ENCODE measurements around the gene SV2C. TPM values are rescaled to one million over a fixed set of nuclear protein-coding genes. Genes with fewer than 3 reads are reported as not detected.
"Not testable (repeated sequence)": the region's sequence is repeated elsewhere in the genome, so short reads cannot be mapped to it uniquely, and the experiment has no call there.

The SV2C gene
- total RNA-seq, 1 donor from 2014 or later: 3.4 TPM

DNA sequence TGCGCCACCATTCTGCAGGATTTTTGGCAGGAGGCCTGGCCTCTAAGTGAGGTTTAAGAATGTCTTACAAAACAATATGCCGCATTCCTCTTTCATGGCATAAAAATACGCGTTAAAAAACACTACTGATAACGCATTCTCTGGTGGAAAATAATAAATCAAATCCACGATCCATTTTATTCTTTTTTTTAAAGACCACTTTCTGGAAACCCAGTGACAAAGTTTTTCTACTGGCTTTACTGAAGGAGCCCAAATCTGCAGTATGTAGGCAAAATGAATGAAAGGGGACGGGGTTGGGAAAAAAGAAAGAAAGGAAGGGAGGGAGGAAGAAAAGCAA, 2.0 kb downstream of the SV2C start:
- no peak for DNase-seq (ENCODE audit: extremely low spot score in 2 of 2)
- TF ChIP-seq POLR2AphosphoS5 (IDR thresholded peaks at IDR 0.05; ENCODE audit: insufficient read depth in 1 of 2, low read depth in 1 of 2) (no peak), POLR2A (IDR thresholded peaks at IDR 0.05) (no peak)
- TF ChIP-seq, protein P1, sequence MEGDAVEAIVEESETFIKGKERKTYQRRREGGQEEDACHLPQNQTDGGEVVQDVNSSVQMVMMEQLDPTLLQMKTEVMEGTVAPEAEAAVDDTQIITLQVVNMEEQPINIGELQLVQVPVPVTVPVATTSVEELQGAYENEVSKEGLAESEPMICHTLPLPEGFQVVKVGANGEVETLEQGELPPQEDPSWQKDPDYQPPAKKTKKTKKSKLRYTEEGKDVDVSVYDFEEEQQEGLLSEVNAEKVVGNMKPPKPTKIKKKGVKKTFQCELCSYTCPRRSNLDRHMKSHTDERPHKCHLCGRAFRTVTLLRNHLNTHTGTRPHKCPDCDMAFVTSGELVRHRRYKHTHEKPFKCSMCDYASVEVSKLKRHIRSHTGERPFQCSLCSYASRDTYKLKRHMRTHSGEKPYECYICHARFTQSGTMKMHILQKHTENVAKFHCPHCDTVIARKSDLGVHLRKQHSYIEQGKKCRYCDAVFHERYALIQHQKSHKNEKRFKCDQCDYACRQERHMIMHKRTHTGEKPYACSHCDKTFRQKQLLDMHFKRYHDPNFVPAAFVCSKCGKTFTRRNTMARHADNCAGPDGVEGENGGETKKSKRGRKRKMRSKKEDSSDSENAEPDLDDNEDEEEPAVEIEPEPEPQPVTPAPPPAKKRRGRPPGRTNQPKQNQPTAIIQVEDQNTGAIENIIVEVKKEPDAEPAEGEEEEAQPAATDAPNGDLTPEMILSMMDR (IDR thresholded peaks at IDR 0.05): no peak
- no peaks in the 10 kb centered on the region for H3K9me3 ChIP-seq
- H3K27me3 ChIP-seq: no peaks in the 10 kb centered on the region
- no peaks in the 10 kb centered on the region for H3K36me3 ChIP-seq
- H3K27ac ChIP-seq: no peak overlapping the region
- H3K4me1 ChIP-seq: peaks cover 23% of the 10 kb centered on the region
- intact Hi-C loops (cut with DNase I): no loop called here
- no peak overlapping the region for H3K4me3 ChIP-seq

DNA sequence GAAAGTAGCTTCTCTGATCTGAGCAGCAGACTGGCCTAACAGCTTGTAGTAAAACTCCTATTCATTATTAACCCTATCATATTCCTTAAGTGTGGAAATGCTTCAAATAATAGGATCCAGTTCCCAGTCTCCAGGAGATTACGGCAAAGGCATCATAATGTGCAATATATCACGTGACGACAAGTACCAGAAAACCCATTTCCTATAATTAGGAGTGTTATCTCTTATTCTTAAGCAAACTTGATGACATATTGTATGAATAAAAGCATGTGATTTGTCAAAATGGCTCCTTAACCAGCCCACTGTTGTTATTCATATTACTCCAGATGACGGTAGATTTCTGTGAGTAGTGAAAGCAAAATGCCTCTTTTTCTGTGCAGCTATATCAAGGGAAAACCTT, 2.9 kb downstream of the SV2C start:
- H3K27me3 ChIP-seq: no peaks in the 10 kb centered on the region
- no peak for DNase-seq (ENCODE audit: extremely low spot score in 2 of 2)
- intact Hi-C loops (cut with DNase I): no loop called here

DNA sequence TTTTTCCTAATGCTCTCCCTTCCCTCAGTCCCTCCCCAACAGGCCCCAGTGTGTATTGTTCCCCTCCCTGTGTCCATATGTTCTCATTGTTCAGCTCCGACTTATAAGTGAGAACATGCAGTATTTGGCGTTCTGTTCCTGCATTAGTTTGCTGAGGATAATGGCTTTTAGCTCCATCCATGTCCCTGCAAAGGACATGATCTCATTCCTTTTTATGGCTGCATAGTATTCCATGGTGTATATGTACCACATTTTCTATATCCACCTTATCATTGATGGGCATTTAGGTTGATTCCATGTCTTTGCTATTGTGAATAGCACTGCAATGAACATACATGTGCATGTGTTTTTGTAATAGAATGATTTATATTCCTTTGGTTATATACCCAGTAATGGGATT, 6.0 kb downstream of the SV2C start:
- H3K4me3 ChIP-seq; H3K36me3 ChIP-seq; DNase-seq (ENCODE audit: extremely low spot score in 2 of 2); H3K27me3 ChIP-seq; H3K4me1 ChIP-seq; H3K27ac ChIP-seq; intact Hi-C loops (cut with DNase I); H3K9me3 ChIP-seq: not testable (repeated sequence)

More for the DNA sequence above, 2.9 kb downstream of the SV2C start:
- Histone ChIP-seq H3K4me3 (no peak overlapping the region), H3K9me3 (no peaks in the 10 kb centered on the region), H3K4me1 (peaks cover 23% of the 10 kb centered on the region), H3K36me3 (no peaks in the 10 kb centered on the region), H3K27ac (no peak overlapping the region)
- no peak for TF ChIP-seq POLR2AphosphoS5 (IDR thresholded peaks at IDR 0.05; ENCODE audit: insufficient read depth in 1 of 2, low read depth in 1 of 2)
- TF ChIP-seq, protein P1 (IDR thresholded peaks at IDR 0.05): no peak
- no peak for TF ChIP-seq POLR2A (IDR thresholded peaks at IDR 0.05)

DNA sequence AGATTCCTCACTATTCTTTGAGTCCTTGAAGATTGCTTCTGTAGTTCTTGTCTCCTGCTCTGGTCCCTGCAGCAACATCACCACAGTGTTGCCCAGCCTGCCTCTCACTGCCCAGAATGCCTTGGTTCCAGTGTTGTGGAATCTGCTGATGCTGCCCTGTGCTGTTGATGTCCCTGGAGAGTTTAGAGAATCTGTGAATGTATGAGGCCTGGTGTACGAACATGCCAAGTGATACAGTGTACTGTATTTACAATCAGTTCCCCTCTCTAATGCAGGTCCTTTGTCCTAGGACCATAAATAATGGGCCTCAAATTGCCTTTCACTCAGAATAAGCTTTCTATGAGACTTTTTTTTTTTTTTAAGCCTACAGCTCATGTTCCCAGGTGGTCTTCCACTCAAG, 8.2 kb downstream of the SV2C start:
- H3K27me3 ChIP-seq: no peaks in the 10 kb centered on the region
- H3K4me1 ChIP-seq: no peaks in the 10 kb centered on the region
- DNase-seq (ENCODE audit: extremely low spot score in 2 of 2): no peak
- intact Hi-C loops (cut with DNase I): no loop called here
- H3K4me3 ChIP-seq: no peak overlapping the region
- no peaks in the 10 kb centered on the region for H3K36me3 ChIP-seq
- no peaks in the 10 kb centered on the region for H3K9me3 ChIP-seq
- H3K27ac ChIP-seq: no peak overlapping the region
- TF ChIP-seq, protein P1 (IDR thresholded peaks at IDR 0.05): no peak
- TF ChIP-seq POLR2A (IDR thresholded peaks at IDR 0.05): no peak
- no peak for TF ChIP-seq POLR2AphosphoS5 (IDR thresholded peaks at IDR 0.05; ENCODE audit: insufficient read depth in 1 of 2, low read depth in 1 of 2)

DNA sequence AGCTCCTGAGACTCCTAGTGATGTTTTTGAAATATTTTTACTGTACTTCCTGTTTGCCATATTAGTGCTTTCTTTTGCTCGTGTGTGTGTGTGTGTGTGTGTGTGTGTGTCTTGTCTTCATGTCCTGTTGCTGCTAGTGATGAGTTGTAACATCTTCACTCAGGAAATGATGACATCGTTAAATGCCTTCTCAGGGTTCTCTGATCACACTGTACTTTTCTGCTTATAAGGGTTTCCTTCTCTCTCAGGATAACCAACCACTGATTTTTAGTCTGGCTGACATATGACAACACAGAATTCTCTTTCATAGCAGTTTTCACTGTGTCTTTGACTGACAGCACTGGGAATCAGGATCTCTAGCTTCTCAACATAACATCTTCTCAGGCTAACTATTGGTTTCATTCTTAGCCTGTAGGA, 16.1 kb downstream of the SV2C start:
- no peaks in the 10 kb centered on the region for H3K27me3 ChIP-seq
- H3K9me3 ChIP-seq: no peaks in the 10 kb centered on the region
- no peak overlapping the region for H3K4me3 ChIP-seq
- DNase-seq (ENCODE audit: extremely low spot score in 2 of 2): no peak
- intact Hi-C loops (cut with DNase I): no loop called here
- TF ChIP-seq, protein P1 (IDR thresholded peaks at IDR 0.05): no peak
- no peaks in the 10 kb centered on the region for H3K36me3 ChIP-seq
- H3K27ac ChIP-seq: no peak overlapping the region
- H3K4me1 ChIP-seq: no peaks in the 10 kb centered on the region

DNA sequence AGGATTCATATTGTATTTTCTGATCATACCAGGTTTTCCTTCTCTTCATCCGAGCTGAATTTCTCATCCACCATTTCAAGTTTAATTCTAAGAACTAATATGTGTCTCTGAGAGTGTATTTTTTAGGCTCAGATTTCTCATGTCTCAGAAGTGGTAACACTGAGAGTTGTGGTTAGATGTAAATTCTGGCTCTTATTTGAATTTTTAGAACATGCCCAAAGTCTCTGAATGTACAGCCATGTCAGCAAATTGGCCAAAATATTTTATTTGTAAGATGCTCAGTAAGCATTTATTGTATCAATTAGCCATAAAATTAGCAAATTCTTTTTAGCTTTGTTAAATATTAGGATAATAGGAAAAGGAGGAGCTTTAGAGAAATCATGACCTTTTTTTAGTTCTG, 16.6 kb downstream of the SV2C start:
- no peak for DNase-seq (ENCODE audit: extremely low spot score in 2 of 2)
- Histone ChIP-seq H3K27me3 (no peaks in the 10 kb centered on the region), H3K4me3 (no peak overlapping the region), H3K4me1 (no peaks in the 10 kb centered on the region), H3K27ac (no peak overlapping the region), H3K36me3 (no peaks in the 10 kb centered on the region), H3K9me3 (no peaks in the 10 kb centered on the region)
- TF ChIP-seq, protein P1 (IDR thresholded peaks at IDR 0.05): no peak
- TF ChIP-seq POLR2A (IDR thresholded peaks at IDR 0.05) (no peak), POLR2AphosphoS5 (IDR thresholded peaks at IDR 0.05; ENCODE audit: insufficient read depth in 1 of 2, low read depth in 1 of 2) (no peak)
- intact Hi-C loops (cut with DNase I): no loop called here

Measured in vagina (tissue), 2 donors.